Stimulated activated CD4-positive, alpha-beta T cell treated with anti-CD3 and anti-CD28 coated beads, TNF-alpha, amount 100 ng/mL, for 24 hours (primary cell): Measurements from ENCODE around the gene THAP3.
"Not testable (repeated sequence)": the region's sequence is repeated elsewhere in the genome, so short reads cannot be mapped to it uniquely, and the experiment has no call there.

Source experiments
- DNase-seq, 3 experiments: peaks; one replicate each; pipeline ENCODE4 v3.0.0-alpha.2; 2020; ENCODE audit warnings: low read depth in 3 of 3

Gene THAP3

DNA sequence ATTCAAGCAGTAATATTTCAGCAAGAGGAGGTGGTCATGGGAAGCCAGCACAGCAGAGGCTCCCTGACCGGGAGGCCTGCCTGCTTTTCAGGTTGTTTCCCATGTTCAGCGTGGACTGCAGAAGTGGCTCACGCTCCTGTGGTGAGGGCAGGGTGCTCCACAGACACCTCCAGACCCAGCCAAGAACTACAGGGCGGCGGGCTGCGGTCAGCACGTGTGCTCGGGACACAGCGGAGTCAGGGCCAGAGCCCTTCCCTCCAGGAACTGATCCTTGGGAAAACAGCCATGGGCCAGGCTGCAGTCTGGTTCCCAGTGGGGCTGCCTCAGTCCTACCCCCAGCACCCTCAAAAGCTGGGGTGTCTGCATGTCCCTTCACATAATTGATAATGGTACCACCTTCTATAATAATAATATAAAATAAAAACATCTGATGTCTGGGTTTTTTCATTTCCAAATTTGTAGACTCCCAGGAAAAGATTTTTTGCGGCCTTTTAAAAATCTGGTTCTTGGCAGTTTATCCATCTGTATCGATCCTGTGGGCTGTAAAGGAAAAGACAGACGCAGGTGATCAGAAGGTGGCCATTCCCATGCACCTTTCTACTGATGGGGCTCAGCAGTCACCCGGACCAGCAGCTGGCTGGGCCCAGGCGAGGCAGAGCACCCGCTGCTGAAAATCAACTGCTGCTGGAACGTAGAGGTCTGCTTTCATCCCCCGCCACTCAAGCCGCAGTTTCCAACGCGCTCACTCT, 10.7 kb downstream of the THAP3 start:
- DNase-seq, result no peak

DNA sequence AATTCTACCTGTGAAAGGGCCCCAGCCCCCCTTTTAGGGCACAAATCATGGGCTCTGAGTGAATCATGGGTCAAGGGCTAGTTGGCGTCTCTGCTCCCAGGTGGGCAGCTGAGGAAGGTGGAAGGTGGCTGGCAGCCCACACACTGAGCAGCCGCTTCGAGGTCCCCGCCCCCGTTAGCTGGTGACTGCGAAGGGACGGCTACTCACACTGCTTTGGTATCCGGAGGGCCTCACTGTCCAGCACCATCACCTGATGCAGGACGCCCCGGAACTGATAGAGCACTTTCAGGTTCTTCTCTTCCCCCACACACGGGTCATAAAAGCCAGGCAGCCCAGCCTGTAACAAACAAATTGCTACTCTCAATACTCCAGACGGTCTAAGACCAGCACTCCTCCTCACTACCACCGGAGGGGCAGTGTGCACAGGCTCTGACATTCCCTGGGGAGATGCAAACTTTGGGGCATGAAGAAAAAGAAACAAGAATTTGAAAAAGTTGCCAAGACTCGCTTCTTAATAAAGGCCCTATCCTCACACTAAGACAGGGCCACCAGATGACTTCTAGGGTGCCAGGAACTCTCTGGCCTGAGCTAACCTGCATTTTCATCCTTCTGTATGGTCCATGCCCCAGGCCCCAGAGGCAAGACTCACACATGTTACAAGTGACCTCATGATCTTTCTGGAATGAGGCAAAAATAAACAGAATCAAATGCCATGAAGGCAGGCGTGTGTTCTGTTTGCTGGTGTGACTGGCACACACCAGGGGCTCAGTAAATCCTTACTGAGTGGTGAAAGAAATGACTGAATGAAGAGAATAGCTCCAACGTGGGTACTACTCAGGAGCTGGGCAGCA, 11.5 kb downstream of the THAP3 start:
- DNase-seq, result no peak

DNA sequence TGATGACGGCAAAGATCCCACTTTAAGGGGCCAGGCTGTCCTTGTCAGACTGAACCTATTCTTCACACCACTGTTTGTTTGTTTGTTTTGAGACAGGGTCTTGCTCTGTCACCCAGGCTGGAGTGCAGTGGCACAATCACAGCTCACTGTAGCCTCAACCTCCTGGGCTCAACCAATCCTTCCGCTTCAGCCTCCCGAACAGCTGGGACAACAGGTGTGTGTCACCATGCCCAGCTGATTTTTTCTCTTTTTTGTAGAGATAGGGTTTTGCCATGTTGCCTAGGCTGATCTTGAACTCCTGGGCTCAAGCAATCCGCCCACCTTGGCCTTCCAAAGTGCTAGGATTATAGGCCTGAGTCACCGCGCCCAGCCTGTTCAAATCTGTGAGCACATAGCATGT, 12.1 kb downstream of the THAP3 start:
- DNase-seq, result not testable (repeated sequence)

DNA sequence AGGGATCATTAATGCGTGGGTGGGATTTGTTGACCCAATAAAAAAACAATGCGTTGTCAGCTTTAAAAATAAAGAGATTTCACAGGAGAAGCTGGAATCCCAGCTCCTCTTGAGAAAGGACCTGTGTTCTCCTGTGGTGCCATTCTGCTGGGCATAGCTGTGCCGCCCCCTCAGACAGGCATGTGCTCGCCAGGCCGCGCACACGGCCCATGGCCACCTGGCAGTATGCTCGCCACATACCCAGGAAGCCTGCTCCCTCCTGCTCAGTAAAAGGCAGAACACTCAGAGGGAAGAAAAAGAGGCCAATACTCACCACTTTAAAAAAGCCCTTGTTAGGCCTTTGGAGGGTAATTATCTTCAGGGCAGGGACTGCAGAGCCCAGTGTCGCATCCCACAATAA, 13.1 kb downstream of the THAP3 start:
- no peak for DNase-seq

DNA sequence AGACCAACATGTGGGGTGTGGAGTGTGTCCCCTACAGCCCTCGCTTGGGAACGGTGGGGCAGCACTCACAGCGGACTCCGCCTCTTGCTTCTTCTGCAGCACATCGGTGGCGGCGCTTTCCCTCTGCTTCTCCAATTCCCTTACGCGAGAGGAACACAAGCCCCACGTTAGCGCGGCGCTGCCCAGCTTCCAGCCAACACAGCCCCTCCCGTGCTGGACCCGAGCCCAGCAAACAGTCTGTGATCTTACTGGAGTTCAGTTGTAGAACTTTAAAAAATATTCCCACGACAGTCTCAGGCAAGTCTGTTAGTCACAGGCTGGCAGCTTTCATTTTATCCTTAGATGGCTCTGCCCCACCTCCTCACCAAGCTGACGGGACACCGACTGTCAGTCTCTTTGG, 13.6 kb downstream of the THAP3 start:
- no peak for DNase-seq

DNA sequence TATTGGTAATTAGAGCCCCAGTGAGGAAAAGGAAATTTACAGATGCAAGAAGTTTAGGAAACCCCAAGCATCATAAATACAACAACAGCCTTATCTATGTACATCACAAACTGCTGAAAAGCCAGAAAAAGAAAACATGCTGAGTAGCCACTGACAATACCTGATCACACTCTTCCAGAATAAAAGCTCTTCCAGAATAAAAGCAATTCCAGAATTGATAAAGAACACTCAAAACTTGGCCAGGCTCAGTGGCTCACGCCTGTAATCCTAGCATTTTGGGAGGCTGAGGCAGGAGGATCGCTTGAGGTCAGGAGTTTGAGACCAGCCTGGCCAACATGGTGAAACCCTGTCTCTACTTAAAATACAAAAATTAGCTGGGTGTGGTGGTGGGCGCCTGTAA, 16.2 kb downstream of the THAP3 start:
- not testable (repeated sequence) for DNase-seq

DNA sequence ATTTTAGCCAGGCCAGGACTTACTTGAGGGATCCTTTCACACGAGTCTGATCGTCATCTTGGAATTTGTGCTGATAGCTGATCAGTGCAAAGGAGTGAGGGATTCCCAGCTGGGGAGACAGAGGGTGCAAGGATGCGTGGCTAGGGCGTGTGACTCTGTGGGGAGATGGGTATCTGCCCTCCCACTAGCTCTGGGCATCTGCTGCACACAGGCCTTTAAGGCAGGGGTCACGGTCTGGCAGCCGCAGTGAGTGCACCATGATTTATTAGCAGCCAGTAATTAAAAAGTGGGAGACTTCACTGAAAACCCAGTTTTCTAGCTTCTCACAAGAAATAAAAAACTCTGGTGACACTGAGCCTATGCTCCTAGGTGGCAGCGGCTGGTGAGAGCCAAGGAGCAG, 20.4 kb downstream of the THAP3 start:
- DNase-seq, result no peak

DNA sequence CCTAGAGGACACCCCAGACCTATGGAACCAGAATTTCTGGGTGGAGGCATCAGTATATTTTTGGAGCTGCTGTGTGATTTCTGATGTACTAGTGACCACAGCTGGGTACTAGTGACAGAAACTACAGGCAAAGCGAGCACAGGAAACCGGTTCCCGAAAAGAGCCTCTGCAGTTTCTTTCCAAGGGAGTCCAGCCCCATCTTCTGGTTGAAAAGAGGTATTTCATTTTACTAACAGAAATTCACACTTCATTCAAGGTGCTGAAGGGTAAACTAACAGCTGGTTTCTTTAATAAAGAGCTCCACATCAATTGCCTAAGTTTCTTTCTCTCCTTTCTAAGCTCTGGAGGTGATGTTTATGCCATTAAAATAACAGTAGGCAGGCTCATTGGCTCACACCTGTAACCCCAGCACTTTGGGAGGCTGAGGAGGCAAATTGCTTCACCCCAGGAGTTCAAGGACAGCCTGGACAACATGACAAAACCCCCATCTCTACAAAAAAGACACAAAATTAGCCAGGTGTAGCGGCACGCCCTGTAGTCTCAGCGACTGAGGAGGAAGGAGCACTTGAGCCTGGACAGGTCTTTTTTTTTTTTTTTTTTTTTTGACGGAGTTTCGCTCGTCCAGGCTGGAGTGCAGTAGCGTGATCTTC, 22.0 kb downstream of the THAP3 start:
- DNase-seq, result no peak

DNA sequence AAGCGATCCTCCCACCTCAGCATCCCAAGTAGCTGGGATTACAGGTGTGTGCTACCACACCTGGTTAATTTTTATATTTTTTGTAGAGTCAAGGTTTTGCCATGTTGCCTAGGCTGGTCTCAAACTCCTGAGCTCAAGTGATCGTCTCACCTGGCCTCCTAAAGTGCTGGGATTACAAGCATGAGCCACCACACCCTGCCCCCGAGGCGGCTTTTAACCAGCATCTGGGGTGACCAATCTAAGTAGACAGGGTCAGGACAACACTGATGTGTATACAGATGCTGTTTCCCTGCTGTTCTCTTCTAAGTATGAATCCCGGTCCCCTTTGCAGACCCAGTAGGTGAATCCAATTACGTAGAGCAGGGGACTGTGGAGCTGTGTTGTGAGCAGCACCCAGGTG, 23.9 kb downstream of the THAP3 start:
- DNase-seq, result no peak

DNA sequence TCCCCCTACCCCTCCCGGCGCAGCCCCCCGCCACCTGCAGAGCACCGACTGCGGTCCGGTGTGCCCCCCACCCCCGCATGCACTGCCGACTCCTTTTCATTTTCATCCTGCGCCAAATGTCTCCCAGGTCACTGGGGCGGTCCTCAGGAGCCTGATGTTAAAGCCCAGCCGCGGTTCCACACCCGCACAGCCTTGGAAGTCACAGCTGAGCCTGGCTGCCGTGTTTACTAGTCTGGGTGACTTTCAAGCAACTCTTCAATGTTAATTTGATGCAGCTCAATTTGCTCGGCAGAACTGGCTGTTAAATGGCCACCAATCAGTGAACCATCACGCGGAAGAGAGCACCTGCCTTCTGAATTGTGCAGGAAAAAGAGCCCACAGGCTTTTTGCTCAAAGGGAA, 27.2 kb downstream of the THAP3 start:
- DNase-seq, result no peak

DNA sequence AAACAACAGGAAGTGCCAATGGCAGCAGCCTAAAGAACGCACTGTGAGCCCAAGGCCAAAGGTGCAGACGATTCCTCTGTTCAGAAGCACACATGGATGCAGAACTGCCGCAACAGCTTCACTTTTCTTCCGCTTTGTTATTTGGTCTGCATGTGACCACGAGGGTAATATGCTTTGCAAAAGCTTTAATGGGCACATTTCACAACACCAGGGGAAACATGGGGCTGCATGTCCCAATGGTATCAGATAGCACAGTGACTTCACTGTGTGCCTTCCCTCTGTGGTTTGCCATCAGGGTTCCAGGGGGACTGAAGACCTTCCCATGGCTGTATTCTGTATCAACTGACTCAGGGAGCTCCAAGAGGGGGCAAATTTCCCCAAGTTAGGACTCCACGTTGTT, 28.3 kb downstream of the THAP3 start:
- no peak for DNase-seq

DNA sequence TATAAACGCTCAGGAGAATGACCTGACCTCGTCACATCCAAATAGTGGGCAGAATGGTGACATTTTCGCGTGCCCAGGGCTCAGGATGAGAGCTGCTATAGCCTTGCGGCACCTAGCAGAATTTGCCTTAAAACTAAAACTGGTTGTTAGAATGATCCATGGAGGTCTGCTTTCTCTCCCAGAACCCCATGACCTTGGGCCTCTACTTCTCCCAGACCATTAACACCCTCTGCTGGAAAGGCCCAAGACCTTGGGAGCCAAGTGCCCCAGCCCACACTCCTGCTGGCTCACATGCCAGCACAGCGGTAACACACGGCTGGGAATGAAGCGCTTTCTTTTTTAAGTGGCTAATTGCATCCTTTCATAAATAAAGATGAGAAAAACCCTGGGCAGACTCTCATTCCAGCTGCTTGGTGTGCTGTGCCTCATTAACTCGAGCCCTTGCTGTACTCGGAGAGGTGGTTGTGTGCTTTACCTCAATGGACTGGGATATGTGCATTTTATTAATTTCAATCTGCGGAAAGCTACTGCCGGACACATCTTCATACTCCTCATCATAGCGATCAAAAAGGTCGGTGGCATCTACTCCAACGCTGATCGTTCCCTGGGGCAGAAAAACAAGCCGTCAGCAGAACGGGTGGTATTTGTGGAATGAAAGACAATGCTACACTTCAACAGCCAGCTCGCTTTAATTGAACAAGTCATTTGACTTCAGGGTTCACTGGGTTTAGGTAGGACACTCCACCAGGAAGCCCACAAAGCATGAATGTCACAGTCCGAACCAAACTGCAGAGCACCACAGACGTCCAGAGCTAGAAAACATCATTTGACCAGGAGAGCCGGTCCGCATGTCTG, 29.0 kb downstream of the THAP3 start:
- DNase-seq, result no peak

DNA sequence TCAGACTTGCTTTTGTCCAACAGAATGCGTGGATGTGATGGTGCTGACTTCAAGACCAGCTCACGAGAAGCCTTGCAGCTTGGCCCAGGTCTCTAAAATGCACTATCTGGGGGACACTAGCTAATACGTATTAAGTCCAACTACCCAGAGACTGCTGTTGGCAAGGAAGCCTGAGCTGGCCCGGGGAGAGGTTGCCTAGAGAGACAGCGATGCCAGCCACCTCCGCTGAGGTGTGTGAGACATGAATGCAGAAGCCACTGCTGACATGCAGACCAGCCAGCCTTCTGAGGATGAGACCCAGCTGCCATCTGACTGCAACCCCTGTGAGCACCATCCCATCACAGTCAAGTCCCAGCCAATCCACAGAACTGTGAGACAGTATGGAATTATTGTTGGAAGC, 32.5 kb downstream of the THAP3 start:
- DNase-seq, result no peak

DNA sequence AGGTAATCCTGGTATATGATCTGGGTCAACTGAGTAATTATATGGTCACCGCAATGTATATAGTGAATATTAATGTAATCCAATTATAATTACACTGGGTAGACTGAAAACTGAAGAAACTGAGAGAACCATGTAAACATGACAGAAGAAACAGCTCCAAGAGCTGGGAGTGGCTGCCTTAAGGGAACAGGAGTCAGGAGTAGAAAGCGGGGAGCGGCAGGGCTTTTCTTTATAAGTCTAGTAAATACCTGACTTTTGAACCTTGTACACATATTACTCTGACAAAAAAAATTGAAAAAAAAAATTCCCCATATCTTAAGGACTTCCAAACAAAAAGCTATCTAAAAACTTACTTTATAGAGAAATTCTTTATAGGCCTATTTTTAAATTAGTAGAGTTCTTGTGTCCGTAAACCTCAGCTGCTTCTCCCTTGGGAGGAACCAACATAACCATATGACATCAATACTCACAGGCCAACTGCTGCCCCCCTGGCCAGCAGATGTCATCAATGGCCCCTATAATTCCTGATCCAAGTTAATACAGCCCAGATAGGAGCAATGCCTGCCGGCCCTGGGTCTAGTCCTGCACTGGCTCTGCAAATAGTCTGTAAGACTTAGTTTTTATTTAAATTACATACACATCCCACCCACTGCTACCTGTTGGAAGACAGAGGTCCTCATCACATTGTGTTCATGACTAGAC, 33.8 kb downstream of the THAP3 start:
- DNase-seq, result no peak

DNA sequence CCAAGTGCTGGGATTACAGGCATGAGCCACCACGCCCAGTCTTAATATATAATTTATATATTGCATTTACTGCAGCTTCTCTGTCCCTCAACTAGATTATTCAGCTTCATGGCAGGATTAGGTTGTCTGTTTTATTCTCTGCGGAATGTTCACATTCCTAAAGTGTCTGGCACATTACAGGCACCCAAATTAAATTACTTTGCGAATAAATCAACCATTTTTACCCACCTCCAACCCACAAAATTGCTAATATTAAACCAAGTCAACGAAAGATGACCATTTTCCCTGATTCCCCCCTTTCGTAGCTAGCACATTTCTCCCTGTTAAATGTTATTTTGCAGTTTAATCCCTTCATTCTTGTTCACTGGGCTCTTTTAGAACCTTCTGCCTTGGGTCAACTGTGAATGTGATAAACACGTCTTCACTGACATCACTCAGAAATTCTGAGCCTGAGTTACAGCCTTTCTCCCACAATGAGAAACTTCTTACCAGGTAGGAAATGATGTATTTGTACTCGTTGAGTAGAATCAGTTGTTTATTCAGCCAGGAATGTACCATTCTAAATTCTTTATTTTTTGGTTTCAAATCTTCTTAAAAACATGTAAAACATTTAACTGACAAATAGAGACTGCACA, 35.9 kb downstream of the THAP3 start:
- no peak for DNase-seq

DNA sequence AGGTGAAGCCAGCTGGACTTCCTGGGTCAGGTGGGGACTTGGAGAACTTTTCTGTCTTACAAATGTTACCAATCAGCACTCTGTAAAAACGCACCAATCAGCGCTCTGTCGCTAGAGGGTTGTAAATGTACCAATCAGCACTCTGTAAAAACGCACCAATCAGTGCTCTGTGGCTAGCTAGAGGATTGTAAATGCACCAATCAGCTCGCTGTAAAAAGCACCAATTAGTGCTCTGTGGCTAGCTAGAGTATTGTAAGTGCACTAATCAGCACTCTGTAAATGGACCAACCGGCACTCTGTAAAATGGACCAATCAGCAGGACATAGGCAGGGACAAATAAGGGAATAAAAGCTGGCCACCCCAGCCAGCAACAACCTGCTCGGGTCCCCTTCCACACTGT, 37.8 kb downstream of the THAP3 start:
- not testable (repeated sequence) for DNase-seq

DNA sequence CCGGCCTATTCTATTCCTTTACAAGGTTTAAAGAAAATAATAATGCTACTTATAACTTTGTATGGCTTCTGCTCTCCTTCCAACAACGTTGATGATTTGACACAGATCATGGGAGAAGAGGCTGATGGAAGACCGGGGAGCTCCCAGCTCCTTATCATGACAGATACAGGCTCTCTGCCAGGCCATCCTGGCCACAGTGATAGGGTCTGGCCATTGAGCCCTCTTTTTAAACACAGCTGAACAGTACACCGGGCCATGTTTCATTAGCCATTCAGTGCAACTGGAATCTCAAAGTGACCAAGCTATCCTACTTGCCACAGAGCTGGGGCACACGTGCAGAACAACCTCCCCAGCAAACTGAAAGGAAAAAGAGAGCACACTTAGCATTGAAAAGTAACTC, 42.0 kb downstream of the THAP3 start:
- DNase-seq, result no peak

DNA sequence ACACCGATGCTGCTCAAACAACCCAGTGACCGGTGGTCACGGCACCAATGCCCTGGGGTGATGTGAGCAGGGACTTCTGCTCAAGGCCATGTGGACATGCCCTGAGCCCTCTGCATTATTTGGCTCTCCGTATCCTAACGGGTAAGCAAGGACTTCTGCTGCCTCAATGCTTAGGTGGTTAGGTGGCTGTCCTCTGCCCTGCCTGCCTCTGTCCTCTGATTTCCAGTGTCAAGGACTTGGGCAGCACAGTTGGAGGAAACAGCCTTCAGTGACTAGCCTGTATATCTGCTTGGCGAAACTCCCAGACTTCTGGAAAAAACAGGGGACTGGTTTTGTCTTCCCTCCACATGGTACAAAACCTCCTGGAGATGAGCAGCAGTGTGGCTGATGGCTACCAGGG, 42.5 kb downstream of the THAP3 start:
- no peak for DNase-seq

DNA sequence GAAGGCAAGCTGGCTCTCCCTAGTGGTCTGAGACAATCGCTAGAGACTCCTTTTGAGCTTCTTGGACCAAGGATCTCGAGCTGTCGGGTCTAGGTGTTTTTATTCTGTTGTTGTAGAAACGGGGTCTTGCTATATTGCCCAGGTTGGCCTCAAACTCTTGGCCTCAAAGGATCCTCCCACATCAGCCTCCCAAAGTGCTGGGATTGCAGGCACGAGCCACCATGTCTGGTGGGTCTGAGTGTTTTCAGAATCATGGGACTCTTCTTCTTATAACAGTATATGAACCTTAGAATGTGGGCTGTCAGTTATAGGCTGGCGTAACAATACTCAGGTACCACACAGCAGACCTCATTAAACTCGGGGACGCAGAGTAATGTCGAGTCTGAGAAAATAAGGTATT, 43.8 kb downstream of the THAP3 start:
- DNase-seq, result no peak

DNA sequence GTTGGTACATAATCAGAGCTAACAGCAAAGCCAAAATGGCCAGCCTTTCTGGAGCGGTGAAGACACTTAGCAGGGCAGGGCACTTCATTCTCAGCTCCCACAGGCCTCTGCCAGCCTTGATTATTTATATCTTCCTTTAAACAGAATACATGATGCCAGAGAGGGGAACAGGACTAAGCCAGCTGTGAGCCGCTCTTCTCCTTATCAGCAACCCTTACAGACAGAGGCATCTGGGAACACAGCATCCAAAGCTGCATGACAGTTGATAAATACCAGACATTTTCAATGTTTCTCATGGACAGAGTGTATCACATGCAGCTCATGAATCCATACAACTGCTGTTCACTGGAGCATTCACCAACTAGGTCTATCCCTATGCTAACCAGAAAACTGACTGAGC, 47.9 kb downstream of the THAP3 start:
- DNase-seq, result no peak
